ENCODE measurements around the gene NGFR.
A peak's percentile ranks its signal among the peaks of the same experiment; 100 is the strongest.

DNA sequence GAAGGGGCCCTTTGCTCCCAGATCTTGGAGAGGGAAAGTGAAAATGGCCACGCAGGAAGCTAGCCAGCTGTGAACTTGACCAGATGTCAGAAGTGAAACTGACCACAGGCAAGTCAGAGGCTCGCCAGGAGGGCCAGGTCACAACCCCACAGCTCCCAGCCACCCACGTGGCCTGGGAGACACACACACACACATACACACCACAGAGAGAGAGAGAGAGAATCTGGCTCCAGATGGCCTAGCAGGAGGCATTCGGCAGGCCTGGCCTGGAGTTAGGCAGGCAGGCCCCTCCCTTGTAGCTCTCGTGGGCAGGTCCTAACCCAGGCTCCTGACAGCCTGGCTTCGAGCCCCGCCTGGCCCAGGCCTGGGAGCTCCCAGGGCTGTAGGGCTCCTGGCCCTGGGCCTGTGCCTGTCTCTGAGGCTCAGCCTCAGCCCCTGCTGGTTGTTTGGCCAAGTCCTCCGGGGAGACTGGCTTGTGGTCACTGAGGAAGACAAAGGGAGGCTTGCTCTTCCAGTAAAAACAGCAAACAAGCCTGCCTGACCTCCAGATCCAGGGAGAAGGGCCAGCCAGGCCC is 20.2 kb downstream of the NGFR start:
- TF ChIP-seq, protein P1, sequence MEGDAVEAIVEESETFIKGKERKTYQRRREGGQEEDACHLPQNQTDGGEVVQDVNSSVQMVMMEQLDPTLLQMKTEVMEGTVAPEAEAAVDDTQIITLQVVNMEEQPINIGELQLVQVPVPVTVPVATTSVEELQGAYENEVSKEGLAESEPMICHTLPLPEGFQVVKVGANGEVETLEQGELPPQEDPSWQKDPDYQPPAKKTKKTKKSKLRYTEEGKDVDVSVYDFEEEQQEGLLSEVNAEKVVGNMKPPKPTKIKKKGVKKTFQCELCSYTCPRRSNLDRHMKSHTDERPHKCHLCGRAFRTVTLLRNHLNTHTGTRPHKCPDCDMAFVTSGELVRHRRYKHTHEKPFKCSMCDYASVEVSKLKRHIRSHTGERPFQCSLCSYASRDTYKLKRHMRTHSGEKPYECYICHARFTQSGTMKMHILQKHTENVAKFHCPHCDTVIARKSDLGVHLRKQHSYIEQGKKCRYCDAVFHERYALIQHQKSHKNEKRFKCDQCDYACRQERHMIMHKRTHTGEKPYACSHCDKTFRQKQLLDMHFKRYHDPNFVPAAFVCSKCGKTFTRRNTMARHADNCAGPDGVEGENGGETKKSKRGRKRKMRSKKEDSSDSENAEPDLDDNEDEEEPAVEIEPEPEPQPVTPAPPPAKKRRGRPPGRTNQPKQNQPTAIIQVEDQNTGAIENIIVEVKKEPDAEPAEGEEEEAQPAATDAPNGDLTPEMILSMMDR (IDR thresholded peaks at IDR 0.05) = peak; percentile 16 to 65 (median 31)
- TF ChIP-seq POLR2A (IDR thresholded peaks at IDR 0.05) = peak in 1 of 2 donors; percentile 37
